ENCODE data around the gene PHACTR1.

The PHACTR1 gene

GRCh38 chr6:12785921-12786320, 69.4 kb downstream of the PHACTR1 start:
- no peak for TF ChIP-seq CEBPB (IDR thresholded peaks at IDR 0.05)
- no peak for TF ChIP-seq NFIC (IDR thresholded peaks at IDR 0.05)
- no peak for TF ChIP-seq TEAD4 (IDR thresholded peaks at IDR 0.05)
- TF ChIP-seq ZBTB7A (IDR thresholded peaks at IDR 0.05; ENCODE audit: low read depth), result no peak
- TF ChIP-seq EGR1 (IDR thresholded peaks at IDR 0.05), result no peak
- no peak for TF ChIP-seq USF1 (IDR thresholded peaks at IDR 0.05)
- no peak for TF ChIP-seq YY1 (IDR thresholded peaks at IDR 0.05; ENCODE audit: low read depth)
- no peak for TF ChIP-seq CREB1 (IDR thresholded peaks at IDR 0.05; ENCODE audit: low read depth)
- TF ChIP-seq TAF1 (IDR thresholded peaks at IDR 0.05; ENCODE audit: low read depth), result no peak
- TF ChIP-seq TCF12 (IDR thresholded peaks at IDR 0.05; ENCODE audit: low read depth), result no peak
- TF ChIP-seq MAX (IDR thresholded peaks at IDR 0.05), result no peak
- no peak for TF ChIP-seq FOXM1 (IDR thresholded peaks at IDR 0.05; ENCODE audit: borderline replicate concordance, low read depth)
- TF ChIP-seq RAD21 (IDR thresholded peaks at IDR 0.05; ENCODE audit: low read depth), result no peak
- no peak for TF ChIP-seq REST (IDR thresholded peaks at IDR 0.05; ENCODE audit: low read depth)
- TF ChIP-seq EP300 (IDR thresholded peaks at IDR 0.05; ENCODE audit: borderline replicate concordance), result no peak

GRCh38 chr6:12791371-12791770, 74.8 kb downstream of the PHACTR1 start:
- no peak for TF ChIP-seq EP300 (IDR thresholded peaks at IDR 0.05; ENCODE audit: borderline replicate concordance)
- TF ChIP-seq TCF12 (IDR thresholded peaks at IDR 0.05; ENCODE audit: low read depth), result no peak
- no peak for TF ChIP-seq TEAD4 (IDR thresholded peaks at IDR 0.05)

- TF ChIP-seq RAD21 (IDR thresholded peaks at IDR 0.05; ENCODE audit: low read depth), result no peak
- TF ChIP-seq YY1 (IDR thresholded peaks at IDR 0.05; ENCODE audit: low read depth), result no peak
- no peak for TF ChIP-seq MAX (IDR thresholded peaks at IDR 0.05)
These were observed 81.8 kb downstream of the PHACTR1 start for GRCh38 chr6:12798326-12798725.

GRCh38 chr6:12800120-12800519, 83.6 kb downstream of the PHACTR1 start:
- TF ChIP-seq TAF1 (IDR thresholded peaks at IDR 0.05; ENCODE audit: low read depth) (no peak), FOXM1 (IDR thresholded peaks at IDR 0.05; ENCODE audit: borderline replicate concordance, low read depth) (no peak), TCF12 (IDR thresholded peaks at IDR 0.05; ENCODE audit: low read depth) (no peak), CEBPB (IDR thresholded peaks at IDR 0.05) (no peak), ZBTB7A (IDR thresholded peaks at IDR 0.05; ENCODE audit: low read depth) (no peak), TEAD4 (IDR thresholded peaks at IDR 0.05) (no peak), NFIC (IDR thresholded peaks at IDR 0.05) (no peak), RAD21 (IDR thresholded peaks at IDR 0.05; ENCODE audit: low read depth) (no peak), EGR1 (IDR thresholded peaks at IDR 0.05) (no peak), EP300 (IDR thresholded peaks at IDR 0.05; ENCODE audit: borderline replicate concordance) (no peak), CREB1 (IDR thresholded peaks at IDR 0.05; ENCODE audit: low read depth) (no peak), YY1 (IDR thresholded peaks at IDR 0.05; ENCODE audit: low read depth) (no peak), MAX (IDR thresholded peaks at IDR 0.05) (no peak), USF1 (IDR thresholded peaks at IDR 0.05) (no peak), REST (IDR thresholded peaks at IDR 0.05; ENCODE audit: low read depth) (no peak)

- no peak for TF ChIP-seq ZBTB7A (IDR thresholded peaks at IDR 0.05; ENCODE audit: low read depth)
- no peak for TF ChIP-seq USF1 (IDR thresholded peaks at IDR 0.05)
- TF ChIP-seq EGR1 (IDR thresholded peaks at IDR 0.05), result no peak
- no peak for TF ChIP-seq RAD21 (IDR thresholded peaks at IDR 0.05; ENCODE audit: low read depth)
- TF ChIP-seq REST (IDR thresholded peaks at IDR 0.05; ENCODE audit: low read depth), result no peak
- TF ChIP-seq CEBPB (IDR thresholded peaks at IDR 0.05), result no peak
- no peak for TF ChIP-seq TEAD4 (IDR thresholded peaks at IDR 0.05)
- TF ChIP-seq FOXM1 (IDR thresholded peaks at IDR 0.05; ENCODE audit: borderline replicate concordance, low read depth), result no peak
- TF ChIP-seq YY1 (IDR thresholded peaks at IDR 0.05; ENCODE audit: low read depth), result no peak
- no peak for TF ChIP-seq EP300 (IDR thresholded peaks at IDR 0.05; ENCODE audit: borderline replicate concordance)
- no peak for TF ChIP-seq TCF12 (IDR thresholded peaks at IDR 0.05; ENCODE audit: low read depth)
- TF ChIP-seq MAX (IDR thresholded peaks at IDR 0.05), result no peak
- TF ChIP-seq TAF1 (IDR thresholded peaks at IDR 0.05; ENCODE audit: low read depth), result no peak
- TF ChIP-seq NFIC (IDR thresholded peaks at IDR 0.05), result no peak
- TF ChIP-seq CREB1 (IDR thresholded peaks at IDR 0.05; ENCODE audit: low read depth), result no peak
These were observed 84.6 kb downstream of the PHACTR1 start for GRCh38 chr6:12801141-12801540.

All from Ishikawa (cell line).